HCT116 (cell line): ENCODE measurements around the gene FRMD8.

Experiments
- CEBPB ChIP-seq: IDR thresholded peaks from 2 replicates; pipeline ENCODE4 v1.6.1; 2012; ENCODE audit warnings: low read depth
- CTCF ChIP-seq, 3 experiments: fragments of 200-600 bp in 1 of 3; sonication (generic) in 1 of 3; IDR thresholded peaks in 2 of 3; conservative IDR thresholded peaks in 1 of 3; 2 replicates each; pipeline ENCODE4 v1.5.1; 2012 to 2017; ENCODE audit warnings: low read depth in 2 of 3, low read length in 2 of 3, antibody characterized with exemption in 1 of 3, borderline replicate concordance in 1 of 3, control low read depth in 1 of 3, mild to moderate bottlenecking in 1 of 3, mixed read lengths in 1 of 3, mixed run types in 1 of 3, moderate library complexity in 1 of 3; ENCODE audit not compliant: insufficient read depth in 1 of 3
- EGR1 ChIP-seq: IDR thresholded peaks from 2 replicates; pipeline ENCODE4 v1.6.1; 2012; ENCODE audit warnings: low read depth
- JUND ChIP-seq: IDR thresholded peaks from 2 replicates; pipeline ENCODE4 v1.6.1; 2012
- POLR2A ChIP-seq: IDR thresholded peaks from 2 replicates; pipeline ENCODE4 v1.7.0; 2011; ENCODE audit warnings: borderline replicate concordance; ENCODE audit not compliant: insufficient read depth, insufficient read length; ENCODE audit errors: extremely low read depth
- POLR2AphosphoS5 ChIP-seq: IDR thresholded peaks from 2 replicates; pipeline ENCODE4 v1.6.1; 2011; ENCODE audit warnings: mild to moderate bottlenecking, low read depth, low read length, moderate library complexity
- SIN3A ChIP-seq: IDR thresholded peaks from 2 replicates; pipeline ENCODE4 v1.6.1; 2012; ENCODE audit warnings: low read depth
- ZFX ChIP-seq: fragments of 450-650 bp; IDR thresholded peaks from 2 replicates; pipeline ENCODE4 v1.6.1; 2017
- ZNF274 ChIP-seq: fragments of 200-500 bp; sonication (Bioruptor generic); IDR thresholded peaks from 2 replicates; pipeline ENCODE4 v1.6.1; 2014; ENCODE audit warnings: mild to moderate bottlenecking, low read depth, low read length, inconsistent platforms

GRCh38 chr11:65389294-65389980, 3.0 kb downstream of the FRMD8 start:
- no peak for TF ChIP-seq CTCF (IDR thresholded peaks at IDR 0.05 in 2 of 3, conservative IDR thresholded peaks at IDR 0.05 in 1 of 3; ENCODE audit: borderline replicate concordance in 1 of 3, insufficient read depth in 1 of 3, low read depth in 2 of 3, low read length in 2 of 3)
- no peak for TF ChIP-seq ZFX
- TF ChIP-seq ZNF274 = no peak
- TF ChIP-seq POLR2A = no peak
- no peak for TF ChIP-seq POLR2AphosphoS5
- no peak for TF ChIP-seq JUND
- no peak for TF ChIP-seq SIN3A
- TF ChIP-seq EGR1 = no peak
- TF ChIP-seq CEBPB = no peak
